Endothelial cell (in vitro differentiated cells): Measurements from ENCODE around the gene SPTY2D1. TPM values are rescaled to one million over a fixed set of nuclear protein-coding genes. Genes with fewer than 3 reads are reported as not detected.

Source experiments
- DNase-seq: peaks from one replicate; pipeline ENCODE4 v3.0.0; 2021; ENCODE audit warnings: low spot score
- H3K27ac Mint-ChIP-seq: one replicate; pipeline ENCODE4 v1.8.0; 2021; ENCODE audit warnings: mixed read lengths, inconsistent platforms; ENCODE audit not compliant: unreplicated experiment
- H3K27me3 Mint-ChIP-seq: one replicate; pipeline ENCODE4 v1.8.0; 2021; ENCODE audit warnings: mild to moderate bottlenecking, moderate library complexity, mixed read lengths, inconsistent platforms; ENCODE audit not compliant: unreplicated experiment
- H3K36me3 Mint-ChIP-seq: one replicate; pipeline ENCODE4 v1.8.0; 2021; ENCODE audit warnings: mild to moderate bottlenecking, low read depth, mixed read lengths, inconsistent platforms; ENCODE audit not compliant: unreplicated experiment
- H3K4me1 Mint-ChIP-seq: one replicate; pipeline ENCODE4 v1.8.0; 2021; ENCODE audit warnings: mild to moderate bottlenecking, mixed read lengths, inconsistent platforms; ENCODE audit not compliant: unreplicated experiment
- H3K4me3 Mint-ChIP-seq: one replicate; pipeline ENCODE4 v1.8.0; 2021; ENCODE audit warnings: mild to moderate bottlenecking, mixed read lengths, inconsistent platforms; ENCODE audit not compliant: unreplicated experiment
- H3K9me3 Mint-ChIP-seq: one replicate; pipeline ENCODE4 v1.8.0; 2021; ENCODE audit warnings: mixed read lengths, inconsistent platforms; ENCODE audit not compliant: unreplicated experiment
- total RNA-seq: library from RNA; stranded (reverse); fragmentation: NEBNext Ultra II Directional; extraction: Animal tissue kit (Norgen Biotek cat#: 25700); gene quantifications from one replicate; pipeline ENCODE4 v1.2.1, GENCODE V29; 2021; ENCODE audit not compliant: unreplicated experiment
- TF ChIP-seq, protein P1 (sequence below): fragments of 200-600 bp; sonication (generic); IDR thresholded peaks from one replicate; pipeline ENCODE4 v1.5.0; 2021; ENCODE audit warnings: antibody characterized with exemption; ENCODE audit not compliant: unreplicated experiment

The SPTY2D1 gene
- total RNA-seq, 1 donor from 2014 or later = 19.9 TPM

DNA sequence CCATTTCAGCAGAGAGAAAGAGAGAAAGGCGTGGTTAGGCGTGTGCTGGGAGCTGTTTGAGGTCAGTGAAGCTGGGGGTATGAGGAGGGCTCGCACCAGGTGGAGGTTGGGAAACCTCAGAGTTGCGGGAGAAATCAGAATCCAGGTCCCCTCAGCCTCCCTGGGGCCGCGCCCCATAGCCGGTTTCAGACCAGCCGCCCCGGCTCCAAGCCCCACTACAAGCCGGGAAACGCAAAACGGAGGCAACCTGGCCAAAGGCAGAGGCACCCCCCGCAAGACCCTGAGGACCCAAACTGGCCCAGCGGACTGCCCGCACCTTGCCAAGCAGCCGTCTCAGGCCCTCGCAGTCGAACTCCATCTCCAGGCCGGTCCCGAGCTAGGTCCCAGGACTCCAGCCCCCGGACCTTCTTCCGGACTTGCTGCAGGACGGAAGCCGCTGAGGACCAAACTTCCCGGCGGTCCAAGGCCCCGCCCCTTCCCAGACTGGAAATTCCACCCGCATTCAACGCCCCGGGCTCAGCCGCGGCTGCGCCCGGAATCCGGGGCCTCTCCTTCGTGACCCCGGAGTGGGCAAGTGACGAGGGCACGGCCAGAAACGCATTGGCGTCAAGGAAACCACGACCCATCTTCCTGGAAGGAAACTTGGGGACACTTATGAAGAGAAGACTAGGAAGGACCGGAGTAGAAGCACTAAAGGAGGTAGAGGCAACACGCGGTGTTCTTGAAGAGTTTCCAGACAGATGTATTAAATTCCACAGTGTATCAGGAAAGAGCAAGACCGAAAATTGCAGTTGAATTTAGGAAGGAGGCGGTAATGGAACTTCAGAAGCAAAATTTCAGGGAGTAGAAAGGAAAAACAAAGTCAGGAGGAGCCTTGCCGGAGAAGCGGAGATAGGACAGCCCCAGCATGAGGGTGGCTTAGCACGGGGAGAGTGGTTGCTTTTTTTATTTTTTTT, 45.6 kb downstream of the SPTY2D1 start, which contains the start of gene UEVLD:
UEVLD (minus strand) TSS at position 438 of the 956 bp plus-strand sequence; CDS start at position 358, 80 bp downstream.
- H3K27me3 Mint-ChIP-seq = no peaks in the 10 kb centered on the region
- no peaks in the 10 kb centered on the region for H3K36me3 Mint-ChIP-seq
- TF ChIP-seq, protein P1, sequence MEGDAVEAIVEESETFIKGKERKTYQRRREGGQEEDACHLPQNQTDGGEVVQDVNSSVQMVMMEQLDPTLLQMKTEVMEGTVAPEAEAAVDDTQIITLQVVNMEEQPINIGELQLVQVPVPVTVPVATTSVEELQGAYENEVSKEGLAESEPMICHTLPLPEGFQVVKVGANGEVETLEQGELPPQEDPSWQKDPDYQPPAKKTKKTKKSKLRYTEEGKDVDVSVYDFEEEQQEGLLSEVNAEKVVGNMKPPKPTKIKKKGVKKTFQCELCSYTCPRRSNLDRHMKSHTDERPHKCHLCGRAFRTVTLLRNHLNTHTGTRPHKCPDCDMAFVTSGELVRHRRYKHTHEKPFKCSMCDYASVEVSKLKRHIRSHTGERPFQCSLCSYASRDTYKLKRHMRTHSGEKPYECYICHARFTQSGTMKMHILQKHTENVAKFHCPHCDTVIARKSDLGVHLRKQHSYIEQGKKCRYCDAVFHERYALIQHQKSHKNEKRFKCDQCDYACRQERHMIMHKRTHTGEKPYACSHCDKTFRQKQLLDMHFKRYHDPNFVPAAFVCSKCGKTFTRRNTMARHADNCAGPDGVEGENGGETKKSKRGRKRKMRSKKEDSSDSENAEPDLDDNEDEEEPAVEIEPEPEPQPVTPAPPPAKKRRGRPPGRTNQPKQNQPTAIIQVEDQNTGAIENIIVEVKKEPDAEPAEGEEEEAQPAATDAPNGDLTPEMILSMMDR = no peak
- peaks cover 3% of the 10 kb centered on the region for H3K4me1 Mint-ChIP-seq
- H3K27ac Mint-ChIP-seq = no peak within 1 kb of the TSS
- no peaks in the 10 kb centered on the region for H3K9me3 Mint-ChIP-seq
- peak; percentile 87 for DNase-seq
- no peak within 1 kb of the TSS for H3K4me3 Mint-ChIP-seq

DNA sequence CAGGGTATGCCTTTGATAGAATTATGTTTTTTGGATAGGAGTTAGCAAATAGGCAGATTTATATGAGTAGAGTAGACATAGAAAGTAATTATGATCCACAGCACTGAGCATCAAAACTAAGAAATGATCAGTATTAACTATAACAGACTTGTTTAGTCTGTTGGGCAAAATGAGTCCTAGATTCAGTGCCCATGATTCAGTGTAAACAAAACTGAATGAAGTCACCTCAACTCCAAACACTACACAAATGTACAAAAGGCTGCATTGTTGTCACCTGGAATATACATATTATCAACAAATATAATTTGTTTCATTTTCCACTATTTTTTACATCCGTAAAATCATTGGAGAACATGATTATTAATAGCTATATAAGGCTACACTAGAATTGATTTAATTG, 52.3 kb downstream of the SPTY2D1 start:
- Mint-ChIP-seq H3K4me1 (no peaks in the 10 kb centered on the region), H3K36me3 (no peaks in the 10 kb centered on the region), H3K9me3 (no peaks in the 10 kb centered on the region), H3K27me3 (no peaks in the 10 kb centered on the region), H3K27ac (no peak overlapping the region), H3K4me3 (no peak overlapping the region)
- no peak for DNase-seq
- TF ChIP-seq, protein P1 = no peak

DNA sequence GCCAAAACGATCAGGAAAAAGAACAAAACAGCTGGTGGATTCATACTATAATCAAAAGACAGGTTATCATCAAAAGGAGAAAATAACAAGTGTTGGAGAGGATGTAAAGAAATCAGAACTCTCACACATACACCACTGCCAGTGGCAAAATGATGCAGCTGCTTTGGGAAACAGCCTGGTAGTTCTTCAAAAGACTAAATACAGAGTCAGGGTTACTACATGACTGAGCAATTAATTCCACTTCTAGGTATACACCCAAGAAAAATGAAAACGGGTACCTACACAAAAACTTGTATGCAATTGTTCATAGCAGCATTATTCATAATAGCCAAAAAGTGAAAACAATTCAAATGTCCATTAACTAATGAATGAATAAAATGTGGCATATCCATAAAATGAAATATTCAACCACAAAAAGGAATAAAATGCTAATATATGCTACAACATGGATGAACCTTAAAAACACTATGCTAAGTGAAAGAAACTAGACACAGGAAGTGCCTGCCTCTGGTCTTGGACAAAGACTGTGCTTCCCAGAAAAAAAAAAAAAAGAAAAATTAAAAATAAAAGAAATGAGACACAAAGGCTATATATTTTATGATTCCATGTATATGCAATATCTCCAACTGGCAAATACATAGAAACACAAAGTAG, 53.9 kb downstream of the SPTY2D1 start:
- Mint-ChIP-seq H3K27ac (no peak overlapping the region), H3K4me3 (no peak overlapping the region), H3K27me3 (no peaks in the 10 kb centered on the region), H3K36me3 (peaks cover 4% of the 10 kb centered on the region), H3K4me1 (no peaks in the 10 kb centered on the region), H3K9me3 (no peaks in the 10 kb centered on the region)
- TF ChIP-seq, protein P1 = no peak
- no peak for DNase-seq

DNA sequence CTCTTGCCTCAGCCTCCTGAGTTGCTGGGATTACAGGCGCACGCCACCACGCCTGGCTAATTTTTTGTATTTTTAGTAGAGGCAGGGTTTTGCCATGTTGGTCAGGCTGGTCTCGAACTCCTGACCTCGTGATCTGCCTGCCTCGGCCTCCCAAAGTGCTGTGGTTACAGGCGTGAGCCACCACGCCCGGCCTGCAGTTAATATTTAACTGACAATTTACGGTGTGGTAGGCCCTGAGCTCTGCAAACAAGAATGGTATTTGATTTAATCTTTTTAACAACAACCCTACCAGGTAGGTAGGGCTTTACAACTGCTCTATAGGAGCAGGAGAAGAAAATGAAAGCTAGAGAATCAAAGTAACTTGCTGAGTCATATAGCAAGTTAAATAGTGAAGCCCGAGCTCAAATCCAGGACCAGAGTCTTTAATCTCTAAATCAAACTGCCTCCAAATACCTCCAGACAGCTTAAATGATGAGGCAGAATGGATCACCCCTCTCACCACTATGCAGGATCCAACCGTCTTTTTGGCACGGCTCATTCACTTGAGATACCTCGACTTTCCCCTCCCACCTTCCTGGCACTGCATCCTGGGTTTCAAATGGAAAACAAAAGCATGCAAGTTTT, 55.1 kb downstream of the SPTY2D1 start:
- Mint-ChIP-seq H3K36me3 (peaks cover 4% of the 10 kb centered on the region), H3K9me3 (no peaks in the 10 kb centered on the region), H3K4me3 (no peak overlapping the region), H3K27ac (peak overlapping the region; percentile 77), H3K27me3 (no peaks in the 10 kb centered on the region), H3K4me1 (no peaks in the 10 kb centered on the region)
- DNase-seq = no peak
- TF ChIP-seq, protein P1 = no peak
